ENCODE measurements around the gene ENG.
A peak's percentile ranks its signal among the peaks of the same experiment; 100 is the strongest.
"Not testable (repeated sequence)": the region's sequence is repeated elsewhere in the genome, so short reads cannot be mapped to it uniquely, and the experiment has no call there.

The ENG gene

DNA sequence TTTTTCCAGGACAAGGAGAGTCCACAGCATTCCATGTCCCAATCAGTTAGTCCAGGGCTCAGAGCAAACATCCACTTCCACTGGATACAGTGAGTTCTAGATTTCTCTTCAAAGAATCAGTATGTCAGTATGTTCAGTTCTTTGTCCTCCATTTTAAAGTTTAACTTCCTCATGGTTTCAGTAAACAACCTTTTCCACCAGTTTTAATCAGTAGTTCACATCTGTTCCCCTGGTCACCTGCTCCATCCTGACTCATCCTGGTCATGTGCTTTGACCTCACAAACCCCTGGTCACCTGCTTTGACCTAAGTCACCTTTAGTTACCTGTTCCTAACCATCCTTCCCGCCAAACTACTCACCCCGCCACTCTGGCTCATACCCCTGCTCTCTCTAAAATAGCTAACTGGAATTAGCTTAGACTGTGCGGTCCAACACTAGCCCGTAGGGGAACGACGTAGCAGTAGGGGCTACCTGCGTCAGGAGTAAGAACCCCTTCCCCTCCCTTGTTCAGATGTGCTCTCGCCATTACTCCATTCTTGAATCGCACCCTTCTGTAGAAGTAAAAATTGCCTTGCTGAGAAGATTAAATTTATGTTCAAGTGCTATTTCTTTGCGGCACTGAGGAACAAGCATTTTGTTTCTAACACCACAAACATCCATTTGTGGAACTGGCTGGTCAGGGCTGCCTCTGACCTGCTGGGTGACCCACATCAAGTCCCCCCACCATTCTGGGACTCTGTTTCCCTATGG lies 5.5 kb downstream of the ENG start:
- DNase-seq: no peak

DNA sequence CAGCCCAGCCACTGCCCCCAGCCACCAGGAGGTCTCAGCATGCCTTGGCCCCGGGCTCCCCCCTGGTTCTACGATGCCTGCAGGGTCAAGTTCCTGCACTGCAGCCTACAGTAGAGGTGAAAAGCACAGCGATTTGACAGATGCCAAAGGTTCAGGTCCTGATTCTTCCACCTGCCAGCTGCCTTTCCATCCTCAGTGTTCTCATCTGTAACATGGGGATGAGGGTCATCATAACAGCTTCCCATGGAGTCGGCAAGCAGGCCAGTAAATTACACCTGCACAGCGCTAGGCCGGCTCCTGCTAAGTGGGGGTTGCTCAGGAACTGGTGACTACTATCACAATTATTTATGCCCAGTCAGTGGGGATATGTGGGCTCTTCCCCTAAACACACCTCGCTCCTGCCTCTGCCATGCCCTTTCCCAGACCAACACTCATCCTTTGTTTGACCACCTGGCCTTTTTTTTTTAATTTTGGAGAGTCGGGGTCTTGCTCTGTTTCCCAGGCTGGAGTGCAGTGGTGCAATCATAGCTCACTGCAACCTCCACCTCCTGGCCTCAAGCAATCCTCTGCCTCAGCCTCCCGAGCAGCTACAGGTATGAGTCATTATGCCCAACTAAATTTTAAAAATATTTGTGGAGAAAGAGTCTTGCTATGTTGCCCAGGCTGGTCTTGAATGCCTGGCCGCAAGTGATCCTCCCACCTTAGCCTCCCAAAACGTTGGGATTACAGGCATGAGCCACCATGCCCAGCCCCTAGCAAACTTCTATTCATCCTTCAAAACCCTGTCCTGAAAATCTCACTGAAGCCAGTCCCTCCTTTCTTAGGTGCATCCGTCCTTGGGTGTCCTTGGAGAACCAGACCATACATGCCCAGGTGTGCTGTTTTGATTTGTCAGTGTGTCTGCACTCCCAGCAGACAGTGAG lies 6.4 kb downstream of the ENG start:
- DNase-seq: no peak
- in situ Hi-C loops (cut with MboI; ENCODE audit: low pct_unique_long_range_greater_than_20kb, low sequenced_read_pairs): no loop called here

More for the DNA sequence above, 5.5 kb downstream of the ENG start:
- in situ Hi-C loops (cut with MboI; ENCODE audit: low pct_unique_long_range_greater_than_20kb, low sequenced_read_pairs): no loop called here

DNA sequence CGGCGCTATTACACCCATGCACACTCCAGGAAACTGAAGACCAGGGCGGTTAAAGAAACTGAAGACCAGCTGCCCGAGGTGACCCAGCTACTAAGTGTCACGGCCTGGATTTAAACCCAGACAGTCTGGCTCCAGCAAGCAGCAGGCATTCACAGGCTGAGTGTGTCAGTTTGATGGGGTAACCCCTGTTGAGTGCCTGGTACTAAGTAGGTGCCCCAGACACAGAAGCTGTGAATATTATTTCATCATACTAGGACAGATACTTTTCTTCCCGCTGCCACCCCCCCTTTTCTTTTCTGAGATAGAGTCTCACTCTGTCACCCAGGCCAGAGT lies 7.3 kb downstream of the ENG start:
- DNase-seq: no peak
- in situ Hi-C loops (cut with MboI; ENCODE audit: low pct_unique_long_range_greater_than_20kb, low sequenced_read_pairs): no loop called here

DNA sequence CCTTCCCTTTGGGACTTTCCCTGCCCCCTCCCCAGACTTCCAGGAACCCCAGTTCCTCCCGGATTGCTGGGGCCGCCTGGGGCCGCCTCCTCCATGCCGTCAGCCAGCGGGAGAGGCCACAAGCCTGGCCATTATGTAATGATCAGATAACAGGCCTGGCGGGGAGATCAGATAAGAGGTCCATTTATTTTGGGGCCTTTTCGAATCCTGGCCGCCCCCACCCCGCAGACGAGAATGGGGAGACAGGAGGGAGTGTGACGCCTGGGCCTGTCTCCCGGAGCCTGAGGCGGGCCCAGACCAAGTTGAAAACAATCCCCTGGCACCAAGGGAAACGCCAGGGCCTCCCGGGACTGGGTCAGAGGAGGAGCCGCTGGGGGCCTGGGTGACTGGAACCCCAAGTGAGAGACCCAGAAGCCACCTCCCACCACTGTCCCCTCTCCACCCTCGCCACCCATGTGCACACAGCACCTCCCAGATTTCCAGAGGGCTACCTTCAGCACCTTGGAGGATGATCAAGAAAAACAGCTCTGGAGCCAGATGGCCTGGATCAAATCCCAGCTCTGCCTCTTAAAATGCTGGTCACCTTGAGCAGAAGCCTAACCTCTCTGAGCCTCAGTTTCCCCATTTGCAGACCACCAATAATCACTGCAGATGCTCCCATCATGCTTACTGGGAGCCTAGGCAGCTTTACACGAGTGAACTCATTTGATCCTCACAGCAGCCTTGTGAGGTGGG lies 7.8 kb downstream of the ENG start:
- no peak for DNase-seq
- in situ Hi-C loops (cut with MboI; ENCODE audit: low pct_unique_long_range_greater_than_20kb, low sequenced_read_pairs): no loop called here

DNA sequence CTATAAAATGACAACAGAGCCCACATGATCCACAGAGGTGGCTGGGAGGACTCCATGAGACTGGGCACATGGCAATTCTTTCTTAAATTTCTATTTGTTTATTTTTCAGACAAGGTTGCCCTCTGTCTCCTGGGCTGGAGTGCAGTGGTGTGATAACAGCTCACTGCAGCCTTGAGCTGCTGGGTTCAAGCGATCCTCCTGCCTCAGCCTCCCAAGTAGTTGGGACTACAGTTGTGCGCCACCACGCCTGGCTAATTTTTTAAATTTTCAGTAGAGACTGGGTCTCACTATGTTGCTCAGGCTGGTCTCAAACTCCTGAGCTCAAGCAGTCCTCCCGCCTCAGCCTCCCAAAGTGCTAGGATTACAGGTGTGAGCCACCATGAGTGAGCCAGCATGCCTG lies 8.8 kb downstream of the ENG start:
- in situ Hi-C loops (cut with MboI; ENCODE audit: low pct_unique_long_range_greater_than_20kb, low sequenced_read_pairs); DNase-seq: not testable (repeated sequence)

DNA sequence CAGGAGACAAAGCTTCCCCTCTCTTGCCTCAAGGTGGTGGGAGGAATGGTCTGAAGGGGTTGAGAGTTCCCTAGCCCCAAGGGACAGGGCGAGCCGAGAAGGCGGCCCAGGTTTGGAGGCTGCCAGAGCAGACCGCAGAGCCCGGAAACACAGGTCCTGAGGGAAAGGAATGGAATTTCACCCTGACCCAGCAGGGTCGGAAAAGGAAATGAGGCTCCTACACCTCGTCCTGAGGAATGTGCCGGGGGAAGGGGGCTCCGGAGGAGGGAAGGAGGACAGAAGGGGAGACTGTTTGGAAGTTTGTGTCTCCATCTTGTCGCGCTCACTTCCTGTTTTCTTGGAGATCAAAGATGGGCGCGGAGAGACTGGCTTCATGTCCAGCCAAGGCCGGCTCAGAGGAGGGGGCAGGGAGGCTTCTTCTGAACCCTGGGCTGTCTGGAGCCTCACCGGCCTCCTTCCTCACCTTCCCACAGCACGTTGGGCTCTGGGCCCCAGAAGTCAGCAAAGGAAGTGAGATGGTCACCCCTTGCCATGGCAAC lies 9.6 kb downstream of the ENG start:
- DNase-seq: no peak
- in situ Hi-C loops (cut with MboI; ENCODE audit: low pct_unique_long_range_greater_than_20kb, low sequenced_read_pairs): no loop called here

DNA sequence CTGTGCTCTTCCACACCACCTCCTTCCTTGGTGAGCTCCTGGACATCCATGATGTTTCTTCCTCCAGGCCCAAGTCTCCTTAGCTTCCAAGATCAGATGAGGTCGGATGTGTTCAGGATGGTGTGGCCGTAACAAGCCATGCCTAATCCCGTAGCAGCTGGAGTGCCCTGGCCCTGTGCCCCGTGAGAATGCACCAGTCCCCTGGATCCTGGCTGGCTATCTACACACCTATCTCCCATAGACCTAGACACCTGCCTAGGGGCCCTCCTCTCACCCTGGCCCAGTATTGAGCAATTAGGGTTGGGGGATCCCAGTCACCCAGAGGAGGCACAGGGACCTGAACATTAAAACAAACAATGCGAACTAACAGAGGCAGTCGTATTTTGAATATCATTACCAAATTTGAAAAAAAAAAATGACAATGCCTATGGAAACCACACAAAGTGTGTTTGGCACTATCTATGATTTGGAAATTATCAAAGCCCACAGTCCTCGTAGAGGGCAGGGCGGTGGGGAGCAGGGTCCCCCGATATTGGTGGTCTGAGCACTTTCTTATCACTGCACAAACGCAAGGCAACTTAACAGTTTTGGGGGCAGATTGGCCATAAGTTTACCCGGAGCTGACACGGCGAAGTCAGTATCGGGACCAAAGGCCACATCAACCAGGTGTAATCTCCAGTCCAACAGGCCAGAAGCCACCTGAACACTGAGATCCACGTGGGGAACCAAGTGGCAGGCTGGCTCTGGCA lies 13.2 kb downstream of the ENG start:
- in situ Hi-C loops (cut with MboI; ENCODE audit: low pct_unique_long_range_greater_than_20kb, low sequenced_read_pairs): no loop called here

DNA sequence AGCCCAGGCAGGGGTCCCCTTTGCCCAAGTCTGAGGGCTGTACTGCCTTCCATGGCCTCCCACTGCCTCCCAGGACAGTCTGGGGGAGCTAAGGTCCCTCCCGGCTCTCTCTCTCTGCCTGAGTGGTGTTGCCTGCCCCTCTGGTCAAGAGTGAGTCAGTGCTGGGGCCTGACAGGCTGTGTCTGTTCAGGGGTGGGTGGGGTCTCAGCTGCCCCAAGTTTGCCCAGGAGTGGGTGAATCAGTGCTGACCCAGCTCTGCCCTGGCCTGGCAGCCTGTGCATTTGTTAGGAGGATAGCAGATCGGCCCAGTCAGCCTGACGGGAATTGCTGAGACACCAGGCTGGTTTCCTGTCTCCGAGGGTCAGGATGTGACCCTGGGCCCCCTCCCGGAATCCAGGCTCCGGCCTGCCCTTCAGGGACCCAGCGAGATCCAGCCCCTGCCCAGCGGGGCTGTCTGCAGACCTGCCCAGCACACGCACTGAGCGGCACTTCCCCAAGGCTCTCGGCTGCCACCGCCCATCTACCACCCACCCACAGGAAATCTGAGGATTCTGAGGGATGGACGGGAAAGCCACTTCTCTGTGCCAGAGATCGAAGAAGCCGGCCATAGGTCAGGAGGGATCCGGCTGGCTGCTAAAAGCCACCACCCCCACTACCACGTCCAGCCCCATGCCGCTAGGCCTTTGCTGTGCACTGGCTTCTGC lies 15.9 kb downstream of the ENG start:
- no peak for DNase-seq
- in situ Hi-C loops (cut with MboI; ENCODE audit: low pct_unique_long_range_greater_than_20kb, low sequenced_read_pairs): no loop called here

More for the DNA sequence above, 13.2 kb downstream of the ENG start:
- DNase-seq: no peak

DNA sequence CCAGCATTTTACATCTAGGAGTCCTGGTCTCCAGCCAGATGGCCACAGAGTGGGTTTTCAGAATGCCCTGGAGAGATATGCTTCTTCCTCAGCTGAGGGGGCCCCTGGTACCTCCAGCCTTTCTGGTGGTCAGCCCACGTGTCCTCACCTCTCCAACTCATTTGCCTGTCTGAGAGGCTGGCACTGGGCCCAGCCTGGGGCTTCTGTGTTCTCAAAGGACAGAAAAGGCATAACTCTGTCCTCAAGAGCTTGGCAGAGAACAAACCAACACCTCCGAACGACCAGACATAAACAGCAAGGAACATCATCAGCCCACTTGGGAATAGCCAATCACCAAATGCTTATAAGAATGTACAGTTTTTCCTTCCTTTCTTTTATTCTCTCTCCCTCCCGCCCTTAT lies 17.1 kb downstream of the ENG start:
- in situ Hi-C loops (cut with MboI; ENCODE audit: low pct_unique_long_range_greater_than_20kb, low sequenced_read_pairs): no loop called here

DNA sequence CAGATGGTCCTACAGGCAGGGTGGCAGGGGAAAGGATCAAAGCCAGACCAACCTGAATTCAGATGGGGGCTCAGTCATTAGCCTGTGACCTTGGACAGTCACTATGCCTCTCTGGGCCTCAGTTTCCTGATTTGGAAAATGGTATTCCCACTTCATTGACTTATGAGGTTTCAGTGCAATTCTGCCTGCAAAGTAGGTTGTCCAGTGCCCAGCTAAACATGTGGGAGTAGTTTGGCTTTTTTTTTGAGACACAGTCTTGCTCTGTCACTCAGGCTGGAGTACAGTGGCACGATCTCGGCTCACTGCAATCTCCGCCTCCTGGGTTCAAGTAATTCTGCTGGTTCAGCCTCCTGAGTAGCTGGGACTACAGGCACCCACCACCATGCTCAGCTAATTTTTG lies 17.9 kb downstream of the ENG start:
- in situ Hi-C loops (cut with MboI; ENCODE audit: low pct_unique_long_range_greater_than_20kb, low sequenced_read_pairs); DNase-seq: not testable (repeated sequence)

More for the DNA sequence above, 17.1 kb downstream of the ENG start:
- no peak for DNase-seq

DNA sequence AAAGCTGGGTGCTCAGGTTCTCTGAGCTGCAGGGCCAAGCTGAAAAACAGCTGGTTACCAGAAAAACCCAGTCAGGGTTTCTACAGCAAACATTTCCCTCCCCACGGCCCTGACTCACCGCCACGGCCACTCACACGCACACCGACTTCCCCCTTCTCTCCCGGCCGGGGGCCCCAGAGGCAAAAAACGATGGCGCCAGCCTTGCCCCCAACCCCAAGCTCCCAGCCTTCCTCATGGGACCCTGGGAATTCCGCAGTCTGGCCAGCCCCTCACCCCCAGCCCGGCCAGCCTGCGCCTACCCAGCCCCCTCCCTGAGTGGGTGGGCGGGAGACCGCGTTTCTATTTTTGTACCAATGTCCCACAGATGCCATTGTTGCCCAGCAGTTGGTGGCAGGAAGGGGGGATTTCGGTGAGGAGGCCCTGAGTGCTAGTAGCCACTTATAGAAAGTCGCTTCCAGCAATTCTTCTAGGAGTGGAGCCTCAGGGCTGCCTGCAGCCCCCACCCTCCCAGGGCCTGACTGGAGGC lies 18.4 kb downstream of the ENG start:
- in situ Hi-C loops (cut with MboI; ENCODE audit: low pct_unique_long_range_greater_than_20kb, low sequenced_read_pairs): no loop called here

DNA sequence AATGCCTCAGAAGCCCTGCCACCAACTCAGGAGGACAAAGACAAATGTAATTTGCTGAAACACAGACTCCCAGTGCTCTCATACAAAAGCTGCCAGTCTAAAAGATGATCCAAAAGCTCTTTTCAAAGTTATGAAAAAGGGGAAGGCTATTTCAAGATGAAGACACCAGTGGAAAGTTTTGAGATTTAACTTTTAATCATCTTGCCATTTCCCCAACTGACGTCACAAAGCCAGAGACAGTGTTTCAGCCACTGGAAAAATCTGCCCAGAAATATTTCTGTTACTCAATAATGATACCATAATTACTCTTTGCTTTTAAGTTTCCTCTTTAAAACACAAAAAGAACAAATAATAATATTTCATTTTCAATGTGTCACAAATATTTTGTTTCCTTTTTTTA lies 20.9 kb downstream of the ENG start:
- in situ Hi-C loops (cut with MboI; ENCODE audit: low pct_unique_long_range_greater_than_20kb, low sequenced_read_pairs): no loop called here
- DNase-seq: no peak

More for the DNA sequence above, 18.4 kb downstream of the ENG start:
- DNase-seq: peak; percentile 87

DNA sequence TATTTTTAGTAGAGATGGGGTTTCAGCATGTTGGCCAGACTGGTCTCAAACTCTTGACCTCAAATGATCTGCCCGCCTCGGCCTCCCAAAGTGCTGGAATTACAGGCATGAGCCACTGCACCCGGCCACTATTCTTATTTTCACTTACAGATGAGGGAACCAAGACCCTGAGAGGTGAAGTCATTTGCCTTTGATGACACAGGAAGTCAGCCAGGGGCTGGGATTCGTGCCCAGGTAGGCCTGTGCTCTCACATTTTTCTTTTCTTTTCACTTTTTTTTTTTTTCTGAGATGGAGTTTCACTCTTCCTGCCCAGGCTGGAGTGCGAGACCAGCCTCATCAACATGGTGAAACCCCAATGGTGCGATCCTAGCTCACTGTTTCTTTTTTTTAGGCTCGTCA lies 22.2 kb downstream of the ENG start:
- in situ Hi-C loops (cut with MboI; ENCODE audit: low pct_unique_long_range_greater_than_20kb, low sequenced_read_pairs): no loop called here
- no peak for DNase-seq

DNA sequence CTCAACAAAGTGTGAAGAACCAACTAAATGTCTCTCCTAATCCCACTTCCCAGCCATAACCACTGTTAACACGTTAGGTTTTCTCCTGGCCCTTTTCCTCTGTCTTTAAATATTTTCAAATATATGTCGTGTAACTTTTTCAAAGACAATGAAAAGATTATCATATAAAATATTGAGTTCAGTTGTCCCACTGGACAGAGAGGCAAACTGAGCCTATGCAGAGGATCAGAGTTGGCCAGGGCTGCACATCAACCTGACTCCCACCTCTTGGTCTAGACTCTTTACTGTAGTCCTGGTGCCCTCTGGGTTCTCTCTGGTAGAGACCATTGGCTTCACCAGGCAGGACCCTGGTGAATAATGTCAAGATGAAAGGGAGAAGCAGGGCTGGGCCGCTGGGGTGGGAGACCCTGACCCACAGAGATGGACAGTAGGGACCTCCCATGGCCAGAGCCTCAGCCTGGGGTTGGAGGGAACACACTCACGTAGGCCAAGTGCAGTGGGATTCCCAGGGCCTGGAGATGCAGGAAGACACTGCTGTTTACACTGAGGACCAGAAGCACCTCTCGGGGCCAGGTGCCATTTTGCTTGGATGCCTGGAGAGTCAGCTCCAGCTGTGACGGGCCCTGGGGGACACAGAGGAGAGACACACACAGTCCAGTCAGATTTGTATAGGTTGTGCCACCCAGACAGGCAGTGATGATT lies 25.1 kb downstream of the ENG start:
- in situ Hi-C loops (cut with MboI; ENCODE audit: low pct_unique_long_range_greater_than_20kb, low sequenced_read_pairs): no loop called here
- no peak for DNase-seq

DNA sequence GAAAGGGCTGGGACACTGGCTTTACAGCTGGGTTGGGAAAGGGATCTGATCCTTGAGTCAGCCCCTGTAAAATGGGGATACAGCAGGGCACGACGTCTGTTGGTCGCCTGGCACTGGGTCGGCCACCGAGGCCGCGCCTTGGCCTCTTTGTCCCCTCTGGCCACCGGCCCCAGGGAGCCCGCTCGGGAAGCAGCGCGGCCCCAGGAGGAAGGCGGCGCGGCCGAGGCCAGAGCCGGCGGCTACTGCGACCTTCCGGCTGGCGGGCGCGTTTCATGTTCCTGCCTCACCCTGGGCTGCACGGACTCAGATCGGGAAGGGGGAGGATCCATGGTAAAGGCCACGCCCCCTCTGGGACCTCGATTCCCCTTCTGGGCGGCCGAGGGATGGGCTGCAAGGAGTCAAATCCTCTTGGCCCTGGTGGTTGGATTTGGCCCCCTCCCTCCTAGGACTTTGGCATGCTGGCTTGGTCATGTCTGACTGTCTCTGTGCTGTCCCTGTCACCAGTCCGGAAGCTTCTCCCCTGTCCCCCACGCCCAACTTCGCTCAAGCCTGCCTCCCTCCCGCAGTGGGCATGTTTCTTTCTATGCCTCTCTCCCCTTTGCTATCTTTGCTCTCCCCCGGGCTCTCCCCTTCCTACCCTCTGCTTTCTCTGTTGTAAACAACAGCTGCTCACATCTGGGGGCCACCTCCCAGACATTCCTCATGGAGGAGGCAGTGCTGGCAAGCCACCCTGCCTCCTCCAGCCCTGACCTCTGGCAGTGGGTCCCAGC lies 26.0 kb downstream of the ENG start:
- no peak for DNase-seq
- in situ Hi-C loops (cut with MboI; ENCODE audit: low pct_unique_long_range_greater_than_20kb, low sequenced_read_pairs): no loop called here

DNA sequence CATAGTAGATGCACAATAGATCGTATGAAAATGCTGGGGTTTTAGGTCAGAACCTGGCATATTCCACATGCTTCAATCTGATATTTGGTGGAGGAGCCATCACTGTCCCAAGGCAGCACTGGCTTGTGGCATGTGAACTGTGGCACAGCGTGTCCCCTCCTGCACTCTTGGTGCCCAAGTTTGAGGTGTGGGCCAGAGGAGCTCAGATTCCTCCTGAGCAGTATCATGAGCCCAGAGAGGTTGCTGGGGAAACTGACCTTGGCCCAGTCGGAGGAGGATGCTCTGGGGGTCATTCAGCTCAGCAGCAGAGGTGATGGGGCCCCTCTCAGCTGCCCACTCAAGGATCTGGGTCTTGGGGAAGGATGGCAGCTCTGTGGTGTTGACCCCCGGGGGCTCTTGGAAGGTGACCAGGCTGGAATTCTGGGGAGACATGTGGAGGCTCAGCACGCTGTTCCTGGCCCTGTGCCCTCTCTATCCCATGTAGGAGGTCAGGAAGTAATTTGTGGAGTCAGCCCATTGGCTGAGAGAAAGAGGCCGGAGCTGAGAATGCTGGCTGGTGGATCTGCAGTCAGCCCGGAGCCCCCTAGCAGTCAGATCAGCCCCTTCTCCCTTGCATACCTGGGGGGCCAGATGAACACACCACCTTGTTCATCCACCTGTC lies 28.1 kb downstream of the ENG start:
- no peak for DNase-seq
- in situ Hi-C loops (cut with MboI; ENCODE audit: low pct_unique_long_range_greater_than_20kb, low sequenced_read_pairs): no loop called here
